Esophagus muscularis mucosa (tissue), 4 donors: ENCODE data around the gene DAAM1. TPM values are rescaled to one million over a fixed set of nuclear protein-coding genes. Genes with fewer than 3 reads are reported as not detected.

Source experiments
- DNase-seq: peaks from one replicate; pipeline ENCODE4 v3.0.0-alpha.2; 2017; ENCODE audit errors: extremely low spot score
- H3K27ac ChIP-seq, 4 donors: fragments of 200-600 bp; sonication (generic); replicated peaks in 1 of 4; 1 replicate in 3 of 4; 2 replicates in 1 of 4; pipeline ENCODE4 v1.5.1; 2016 to 2019; ENCODE audit warnings: mild to moderate bottlenecking in 1 of 4
- H3K27me3 ChIP-seq, 4 donors: fragments of 200-600 bp; sonication (generic); one replicate each; pipeline versions ENCODE4 v1.5.1 to v1.6.0; 2016 to 2019
- H3K36me3 ChIP-seq, 4 donors: fragments of 200-600 bp; sonication (generic); one replicate each; pipeline ENCODE4 v1.5.1; 2016 to 2019
- H3K4me1 ChIP-seq, 4 donors: fragments of 200-600 bp; sonication (generic); one replicate each; pipeline ENCODE4 v1.5.1; 2016 to 2019
- H3K4me3 ChIP-seq, 4 donors: fragments of 200-600 bp; sonication (generic); 1 replicate in 2 of 4; 2 replicates in 2 of 4; pipeline ENCODE4 v1.5.1; 2016 to 2019; ENCODE audit warnings: mild to moderate bottlenecking in 4 of 4, moderate library complexity in 1 of 4
- H3K9me3 ChIP-seq, 4 donors: fragments of 200-600 bp; sonication (generic); 1 replicate in 3 of 4; 2 replicates in 1 of 4; pipeline ENCODE4 v1.5.1; 2016 to 2019
- EP300 ChIP-seq: sonication (generic); formaldehyde crosslinking; IDR thresholded peaks from one replicate; pipeline ENCODE4 v1.6.1; 2017; ENCODE audit warnings: antibody characterized with exemption
- POLR2A ChIP-seq: fragments of 450-650 bp; IDR thresholded peaks from one replicate; pipeline ENCODE4 v1.6.1; 2017; ENCODE audit warnings: antibody characterized with exemption, moderate library complexity, mild to moderate bottlenecking, low read depth
- POLR2AphosphoS5 ChIP-seq, 2 donors: sonication (generic); formaldehyde crosslinking; IDR thresholded peaks; one replicate each; pipeline ENCODE4 v1.6.1; 2017; ENCODE audit warnings: antibody characterized with exemption in 2 of 2
- WGBS: methylation state at CpG from one replicate; pipeline ENCODE4 v1.1.5; 2018; 5-methylcytosine and 5-hydroxymethylcytosine counted together
- intact Hi-C: fragments of 100-400 bp; cut with DNase I; formaldehyde crosslinking; loops from one replicate; pipeline ENCODE4 v1.15.1; 2023
- total RNA-seq, 4 donors: library from RNA; depleted of rRNA; stranded (reverse); fragments of >200 nt; gene quantifications; one replicate each; pipeline versions ENCODE4 v1.1.0 to v1.2.1, GENCODE V29; 2016
- TF ChIP-seq, protein P1 (sequence below), 3 experiments: fragments of 200-600 bp in 2 of 3; fragments of 450-650 bp in 1 of 3; sonication (generic) in 2 of 3; IDR thresholded peaks; one replicate each; pipeline ENCODE4 v1.5.1; 2017 to 2019; ENCODE audit warnings: antibody characterized with exemption in 3 of 3, mild to moderate bottlenecking in 2 of 3, moderate library complexity in 1 of 3

Gene DAAM1
- total RNA-seq, 4 donors from 2014 or later = 64.3 to 110 (median 72.5) TPM

DNA sequence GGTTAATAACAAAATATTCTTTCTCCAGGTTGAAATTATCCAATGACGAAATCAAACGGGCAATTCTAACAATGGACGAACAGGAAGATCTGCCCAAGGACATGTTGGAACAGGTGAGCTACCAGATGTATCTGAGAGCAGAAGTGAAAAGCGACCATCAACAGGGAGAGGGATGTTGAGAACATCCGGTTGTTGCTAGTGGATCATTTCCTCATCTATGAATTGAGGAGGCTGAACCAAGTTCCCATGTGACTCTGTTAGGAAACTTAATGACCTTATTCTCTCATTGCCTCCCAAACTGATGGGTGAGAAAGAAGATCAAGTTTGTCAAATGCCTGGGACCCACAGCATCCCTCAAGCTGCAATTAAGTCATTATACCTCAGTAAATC lies 159.0 kb downstream of the DAAM1 start:
- Histone ChIP-seq H3K4me3 (no peak overlapping the region), H3K27me3 (no peaks in the 10 kb centered on the region), H3K4me1 (peaks cover 58 to 100% (median 100%) of the 10 kb centered on the region in 4 donors), H3K27ac (peak overlapping the region; percentile 81 to 92 (median 84)), H3K36me3 (peaks cover 3 to 39% (median 15%) of the 10 kb centered on the region in 4 donors), H3K9me3 (no peaks in the 10 kb centered on the region)
- WGBS = 72% methylated on average over 5 of the region's 5 CpGs
- DNase-seq = no peak
- intact Hi-C loops = no loop called here
- no peak for TF ChIP-seq POLR2AphosphoS5 (IDR thresholded peaks at IDR 0.05)
- no peak for TF ChIP-seq EP300
- TF ChIP-seq POLR2A = no peak
- TF ChIP-seq, protein P1, sequence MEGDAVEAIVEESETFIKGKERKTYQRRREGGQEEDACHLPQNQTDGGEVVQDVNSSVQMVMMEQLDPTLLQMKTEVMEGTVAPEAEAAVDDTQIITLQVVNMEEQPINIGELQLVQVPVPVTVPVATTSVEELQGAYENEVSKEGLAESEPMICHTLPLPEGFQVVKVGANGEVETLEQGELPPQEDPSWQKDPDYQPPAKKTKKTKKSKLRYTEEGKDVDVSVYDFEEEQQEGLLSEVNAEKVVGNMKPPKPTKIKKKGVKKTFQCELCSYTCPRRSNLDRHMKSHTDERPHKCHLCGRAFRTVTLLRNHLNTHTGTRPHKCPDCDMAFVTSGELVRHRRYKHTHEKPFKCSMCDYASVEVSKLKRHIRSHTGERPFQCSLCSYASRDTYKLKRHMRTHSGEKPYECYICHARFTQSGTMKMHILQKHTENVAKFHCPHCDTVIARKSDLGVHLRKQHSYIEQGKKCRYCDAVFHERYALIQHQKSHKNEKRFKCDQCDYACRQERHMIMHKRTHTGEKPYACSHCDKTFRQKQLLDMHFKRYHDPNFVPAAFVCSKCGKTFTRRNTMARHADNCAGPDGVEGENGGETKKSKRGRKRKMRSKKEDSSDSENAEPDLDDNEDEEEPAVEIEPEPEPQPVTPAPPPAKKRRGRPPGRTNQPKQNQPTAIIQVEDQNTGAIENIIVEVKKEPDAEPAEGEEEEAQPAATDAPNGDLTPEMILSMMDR (IDR thresholded peaks at IDR 0.05) = no peak

DNA sequence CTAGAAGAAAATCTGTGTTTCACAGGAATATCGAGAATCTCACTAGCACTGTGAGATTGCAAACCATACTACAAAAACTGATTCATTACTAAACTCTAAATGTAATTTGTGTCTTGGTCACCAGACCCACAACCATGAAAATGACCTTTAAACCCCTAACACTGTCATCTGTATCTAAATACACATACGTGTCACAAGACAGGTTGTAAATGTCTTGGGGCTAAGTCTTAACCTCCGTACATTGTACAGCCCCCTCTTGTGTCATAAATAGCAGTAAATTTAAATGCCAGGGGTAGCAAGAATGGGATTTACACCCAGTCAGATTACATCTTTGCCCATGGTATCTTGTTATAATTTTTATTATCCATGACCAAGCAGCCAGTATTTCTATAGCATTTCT lies 159.4 kb downstream of the DAAM1 start:
- Histone ChIP-seq H3K4me1 (peaks cover 56 to 100% (median 100%) of the 10 kb centered on the region in 4 donors), H3K27ac (peak overlapping the region; percentile 81 to 92 (median 84)), H3K27me3 (no peaks in the 10 kb centered on the region), H3K9me3 (no peaks in the 10 kb centered on the region), H3K36me3 (peaks cover 3 to 44% (median 15%) of the 10 kb centered on the region in 4 donors), H3K4me3 (no peak overlapping the region)
- no peak for DNase-seq
- intact Hi-C loops = no loop called here
- TF ChIP-seq POLR2A = no peak
- TF ChIP-seq, protein P1 (IDR thresholded peaks at IDR 0.05) = no peak
- TF ChIP-seq POLR2AphosphoS5 (IDR thresholded peaks at IDR 0.05) = no peak
- no peak for TF ChIP-seq EP300
- 84% methylated on average over 3 of the region's 3 CpGs for WGBS

DNA sequence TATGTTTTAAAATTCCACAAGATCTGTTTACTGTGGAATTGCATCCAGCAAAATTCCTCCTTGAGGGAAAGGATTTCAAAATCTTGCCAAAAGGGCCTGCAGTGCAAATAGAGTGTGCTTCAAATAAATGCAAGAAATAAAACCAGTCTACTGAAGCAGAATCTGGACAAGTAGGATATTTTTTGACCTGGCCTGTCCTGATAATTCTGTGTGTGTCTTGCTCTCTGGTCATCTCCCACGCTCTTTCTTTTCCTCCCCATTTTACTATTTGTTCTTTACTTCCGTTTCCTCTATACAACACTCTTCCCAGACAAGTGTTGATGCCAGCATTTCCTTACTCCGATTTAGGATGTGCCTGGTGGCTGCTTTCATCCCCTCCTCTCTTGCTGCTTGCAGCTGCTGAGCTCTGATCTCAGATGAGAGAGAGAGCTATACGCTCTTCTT lies 160.8 kb downstream of the DAAM1 start:
- intact Hi-C loops = no loop called here
- H3K36me3 ChIP-seq = peaks cover 3 to 57% (median 21%) of the 10 kb centered on the region in 4 donors
- H3K4me1 ChIP-seq = peaks cover 43 to 100% (median 100%) of the 10 kb centered on the region in 4 donors

DNA sequence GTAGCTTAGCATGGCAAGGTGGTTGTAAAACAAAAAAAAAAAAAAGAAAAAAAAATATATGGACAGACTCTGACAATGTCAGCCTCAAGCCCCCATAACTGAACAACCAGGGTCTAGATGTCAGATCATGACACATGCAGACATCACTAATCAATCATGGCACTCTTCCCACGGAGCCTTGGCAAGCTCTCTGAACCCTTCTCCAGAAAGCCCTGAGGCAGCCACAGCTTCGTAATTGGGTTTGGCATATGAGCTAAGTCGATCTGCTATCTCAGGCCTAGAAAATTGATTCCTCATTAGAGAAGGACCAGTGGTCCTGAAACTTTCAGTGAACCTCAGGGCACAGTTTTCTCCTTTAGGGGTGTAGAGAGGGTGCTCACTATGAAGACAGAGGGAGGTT lies 164.5 kb downstream of the DAAM1 start:
- no peak overlapping the region for H3K4me3 ChIP-seq
- no peaks in the 10 kb centered on the region for H3K27me3 ChIP-seq
- peaks cover 33 to 100% (median 99%) of the 10 kb centered on the region in 4 donors for H3K4me1 ChIP-seq
- H3K27ac ChIP-seq = peak overlapping the region; percentile 81 to 92 (median 84)
- WGBS = 74% methylated on average over 3 of the region's 3 CpGs
- no peak for DNase-seq
- intact Hi-C loops = no loop called here
- H3K36me3 ChIP-seq = peaks cover 17 to 80% (median 40%) of the 10 kb centered on the region in 4 donors
- TF ChIP-seq, protein P1 (IDR thresholded peaks at IDR 0.05) = no peak
- TF ChIP-seq POLR2AphosphoS5 (IDR thresholded peaks at IDR 0.05) (no peak), POLR2A (no peak), EP300 (no peak)
- H3K9me3 ChIP-seq = no peaks in the 10 kb centered on the region

More for the DNA sequence above, 160.8 kb downstream of the DAAM1 start:
- Histone ChIP-seq H3K27me3 (no peaks in the 10 kb centered on the region), H3K4me3 (no peak overlapping the region), H3K9me3 (no peaks in the 10 kb centered on the region), H3K27ac (peak overlapping the region; percentile 81 to 92 (median 84))
- no peak for DNase-seq
- 38% methylated on average over 4 of the region's 4 CpGs for WGBS
- TF ChIP-seq EP300 = no peak
- TF ChIP-seq, protein P1 (IDR thresholded peaks at IDR 0.05) = no peak
- no peak for TF ChIP-seq POLR2A
- no peak for TF ChIP-seq POLR2AphosphoS5 (IDR thresholded peaks at IDR 0.05)

DNA sequence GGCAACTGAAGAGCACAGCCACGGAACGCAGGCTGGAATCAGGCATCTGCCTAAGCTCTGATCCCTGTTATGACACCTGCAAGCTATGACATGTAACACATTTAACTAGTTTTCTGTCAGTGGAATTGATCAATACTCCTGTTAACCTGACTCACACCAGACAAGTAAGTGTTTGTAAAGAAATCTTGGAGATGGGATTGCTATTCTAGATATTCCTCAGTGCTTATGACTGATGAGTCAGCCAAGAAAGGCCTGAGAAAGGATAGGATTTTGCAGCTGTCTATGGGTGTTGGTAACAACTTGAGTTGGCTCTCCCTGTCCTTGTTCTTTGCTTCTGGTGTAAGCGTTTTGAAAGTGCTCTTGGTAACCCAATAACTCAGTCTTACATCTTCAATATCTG lies 166.2 kb downstream of the DAAM1 start:
- Histone ChIP-seq H3K4me3 (no peak overlapping the region), H3K27ac (peak overlapping the region; percentile 81 to 92 (median 84)), H3K36me3 (peaks cover 14 to 67% (median 39%) of the 10 kb centered on the region in 4 donors), H3K9me3 (no peaks in the 10 kb centered on the region), H3K4me1 (peaks cover 31 to 100% (median 99%) of the 10 kb centered on the region in 4 donors), H3K27me3 (no peaks in the 10 kb centered on the region)
- TF ChIP-seq POLR2AphosphoS5 (IDR thresholded peaks at IDR 0.05) (peak in 1 of 2 donors; percentile 67), EP300 (no peak)
- no peak for DNase-seq
- WGBS = 31% methylated on average over 3 of the region's 3 CpGs
- intact Hi-C loops = no loop called here
